HG02852 (cell line): Measurements from ENCODE around the gene LRRK1.

Experiments used
- ATAC-seq: cut with Tn5 transposase; IDR thresholded peaks from one replicate; pipeline ENCODE4 v1.9.1; 2021; ENCODE audit warnings: mild to moderate bottlenecking, moderate library complexity; ENCODE audit not compliant: unreplicated experiment

Gene LRRK1

DNA sequence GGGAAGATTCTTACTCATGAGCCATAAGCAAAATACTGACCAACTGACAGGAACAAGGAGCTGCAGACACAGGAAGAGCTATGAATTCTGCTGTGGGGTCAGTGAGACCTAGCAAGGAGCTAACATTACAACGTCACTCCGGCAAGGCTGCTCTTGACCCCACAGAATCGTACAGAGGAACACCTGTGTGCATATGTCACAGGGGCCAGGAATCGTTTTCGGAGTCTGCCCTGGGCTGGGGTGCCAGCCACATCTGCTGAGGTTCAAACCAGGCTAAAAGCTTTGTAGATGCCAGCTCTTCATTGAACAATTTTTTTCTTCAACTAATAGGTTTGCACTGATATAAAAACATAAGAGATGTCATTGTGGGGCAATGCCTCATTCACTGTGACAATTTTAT, 82.6 kb downstream of the LRRK1 start:
- ATAC-seq, result no peak

GRCh38 chr15:101003081-101003480, 83.9 kb downstream of the LRRK1 start:
- no peak for ATAC-seq

DNA sequence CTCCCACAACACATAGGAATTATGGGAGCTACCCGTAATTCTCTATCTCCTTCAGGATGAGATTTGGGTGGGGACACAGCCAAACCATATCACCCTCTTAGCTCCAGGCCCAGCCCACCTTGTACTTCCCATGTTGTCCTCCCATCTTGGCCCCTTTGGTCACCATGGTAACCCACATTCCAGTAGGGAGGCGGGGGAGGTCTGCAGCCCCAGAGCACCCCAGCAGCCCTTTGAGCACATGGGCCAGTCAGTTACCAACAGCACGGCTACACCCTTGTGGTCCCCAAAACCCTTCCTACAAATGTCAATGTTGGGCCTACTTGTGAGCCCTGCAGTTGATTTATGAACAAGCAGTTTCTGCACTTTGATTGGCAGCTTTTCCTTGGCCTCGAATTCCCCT, 84.5 kb downstream of the LRRK1 start:
- no peak for ATAC-seq

DNA sequence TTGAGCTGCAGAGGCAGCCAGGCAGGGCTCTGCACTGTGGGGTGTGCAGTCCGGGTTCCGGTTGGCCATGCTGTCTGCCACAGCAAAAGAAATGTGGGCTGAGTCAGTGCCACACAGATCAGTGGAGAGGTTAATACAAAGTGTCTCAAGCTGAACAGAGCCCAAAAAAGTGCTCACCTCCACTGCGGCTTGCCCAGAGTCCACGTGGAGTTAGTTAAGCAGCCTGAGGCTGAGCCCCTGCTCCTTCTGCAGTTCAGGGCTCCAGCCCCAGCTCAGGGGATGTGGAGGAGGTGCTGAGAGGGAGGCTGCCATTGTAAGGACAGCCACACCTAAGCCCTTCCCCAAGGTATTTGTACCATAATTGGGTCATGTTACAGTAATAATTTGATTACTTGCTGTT, 85.3 kb downstream of the LRRK1 start:
- ATAC-seq, result no peak

- ATAC-seq, result no peak
Observed at GRCh38 chr15:101004986-101005747, 86.0 kb downstream of the LRRK1 start.

- peak; percentile 45 for ATAC-seq
Observed at GRCh38 chr15:101006931-101007691, 88.0 kb downstream of the LRRK1 start.

GRCh38 chr15:101008158-101009139, 89.3 kb downstream of the LRRK1 start:
- peak; percentile 88 for ATAC-seq

GRCh38 chr15:101009176-101009575, 90.0 kb downstream of the LRRK1 start:
- ATAC-seq, result no peak

GRCh38 chr15:101010781-101011180, 91.6 kb downstream of the LRRK1 start:
- ATAC-seq, result no peak

DNA sequence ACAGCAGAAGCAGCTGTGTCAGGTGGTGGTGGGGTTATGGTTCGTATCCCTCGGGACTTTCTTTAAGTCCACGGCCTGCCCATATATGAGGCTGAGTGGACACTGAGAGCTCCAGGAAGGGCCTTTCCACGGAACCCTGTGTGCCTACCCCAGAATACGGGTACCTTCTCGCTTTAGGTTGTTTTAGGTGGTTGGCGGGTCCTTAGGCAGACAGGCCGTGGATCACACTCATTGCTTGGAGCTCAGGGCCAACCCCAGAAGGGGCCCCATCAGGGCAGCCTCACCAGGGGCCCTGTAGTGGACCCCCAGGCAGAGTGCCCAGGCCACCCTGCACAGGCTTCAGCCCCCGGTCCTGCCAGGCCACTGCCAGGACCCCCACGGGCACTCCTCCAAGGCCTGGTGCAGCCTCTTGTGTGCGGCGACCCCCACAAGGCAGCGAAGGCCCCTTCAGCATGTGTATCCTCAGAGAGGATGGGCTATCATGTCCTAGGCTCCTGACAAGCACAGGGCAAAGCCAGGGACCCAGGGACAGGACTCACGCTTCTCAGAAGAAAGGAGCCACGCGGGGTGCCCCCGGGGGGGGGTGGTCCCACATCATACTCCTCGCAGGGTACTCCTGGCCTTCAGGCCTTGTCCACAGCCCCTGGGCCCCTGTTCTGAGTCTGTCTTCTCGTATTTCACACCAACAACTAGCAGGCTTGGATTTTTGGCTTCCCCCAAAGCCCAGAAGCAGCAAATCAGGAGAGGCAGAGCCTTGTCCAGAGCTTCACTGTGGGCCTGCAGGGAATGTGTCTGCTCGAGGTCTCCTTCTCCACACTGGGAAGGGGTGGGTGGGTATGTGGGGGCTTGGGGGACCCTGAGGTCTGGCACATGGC, 93.4 kb downstream of the LRRK1 start:
- no peak for ATAC-seq

DNA sequence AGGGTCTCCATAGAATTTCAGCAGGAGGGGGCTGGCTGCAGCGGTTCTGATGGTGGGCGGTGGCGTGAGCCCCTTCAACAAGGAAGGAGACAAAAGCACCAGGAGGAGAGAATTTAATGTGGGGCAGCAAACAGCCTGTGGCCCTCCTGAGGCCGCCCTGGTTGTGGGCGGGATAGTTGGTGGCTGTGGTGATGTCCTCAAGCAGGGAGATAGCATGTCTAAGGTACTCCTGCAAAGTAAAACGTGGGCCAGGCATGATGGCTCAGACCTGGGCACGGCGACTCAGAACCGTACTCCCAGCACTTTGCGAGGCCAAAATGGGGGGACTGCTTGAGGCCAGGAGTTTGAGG, 94.0 kb downstream of the LRRK1 start:
- no peak for ATAC-seq

DNA sequence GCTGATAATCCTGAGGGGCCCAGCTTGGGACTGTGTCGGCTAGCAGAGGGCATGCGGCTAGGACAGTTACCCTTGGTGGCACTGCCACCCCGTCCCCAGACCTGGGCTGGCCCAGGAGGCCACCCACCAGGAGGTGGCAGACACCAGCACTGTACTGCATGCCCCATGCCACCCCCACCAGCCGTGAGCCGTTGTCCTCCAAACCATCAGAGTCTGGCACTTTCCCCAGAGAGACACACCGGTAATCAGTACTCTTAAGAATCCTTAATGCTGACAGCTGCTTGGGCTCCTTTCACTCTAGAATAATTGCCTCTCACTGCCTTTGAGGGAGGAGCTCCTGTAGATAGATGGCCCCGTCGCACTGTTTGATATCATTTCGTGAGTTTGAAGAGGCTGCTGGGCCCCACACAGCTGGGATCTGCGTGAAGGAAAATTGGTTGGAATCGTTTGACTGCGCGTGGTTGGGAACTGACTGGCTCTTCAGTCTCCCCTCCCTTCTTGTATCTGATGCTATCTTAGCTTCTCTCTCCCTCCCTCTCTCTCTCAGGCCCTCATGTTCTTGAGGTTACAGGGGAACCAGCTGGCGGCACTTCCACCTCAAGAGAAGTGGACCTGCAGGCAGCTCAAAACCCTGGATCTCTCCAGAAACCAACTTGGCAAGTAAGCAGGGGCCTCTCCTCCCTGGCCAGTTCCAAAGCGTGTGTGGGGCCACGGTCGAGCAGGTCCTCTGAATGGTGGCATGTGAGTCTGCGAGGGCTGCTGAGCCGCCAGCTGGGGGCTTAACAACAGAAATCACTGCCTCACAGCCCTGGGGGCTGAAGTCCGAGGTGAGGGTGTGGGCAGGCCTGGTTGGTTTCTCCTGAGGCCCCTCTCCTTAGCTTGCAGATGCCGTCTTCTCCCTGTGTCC, 94.9 kb downstream of the LRRK1 start:
- no peak for ATAC-seq

DNA sequence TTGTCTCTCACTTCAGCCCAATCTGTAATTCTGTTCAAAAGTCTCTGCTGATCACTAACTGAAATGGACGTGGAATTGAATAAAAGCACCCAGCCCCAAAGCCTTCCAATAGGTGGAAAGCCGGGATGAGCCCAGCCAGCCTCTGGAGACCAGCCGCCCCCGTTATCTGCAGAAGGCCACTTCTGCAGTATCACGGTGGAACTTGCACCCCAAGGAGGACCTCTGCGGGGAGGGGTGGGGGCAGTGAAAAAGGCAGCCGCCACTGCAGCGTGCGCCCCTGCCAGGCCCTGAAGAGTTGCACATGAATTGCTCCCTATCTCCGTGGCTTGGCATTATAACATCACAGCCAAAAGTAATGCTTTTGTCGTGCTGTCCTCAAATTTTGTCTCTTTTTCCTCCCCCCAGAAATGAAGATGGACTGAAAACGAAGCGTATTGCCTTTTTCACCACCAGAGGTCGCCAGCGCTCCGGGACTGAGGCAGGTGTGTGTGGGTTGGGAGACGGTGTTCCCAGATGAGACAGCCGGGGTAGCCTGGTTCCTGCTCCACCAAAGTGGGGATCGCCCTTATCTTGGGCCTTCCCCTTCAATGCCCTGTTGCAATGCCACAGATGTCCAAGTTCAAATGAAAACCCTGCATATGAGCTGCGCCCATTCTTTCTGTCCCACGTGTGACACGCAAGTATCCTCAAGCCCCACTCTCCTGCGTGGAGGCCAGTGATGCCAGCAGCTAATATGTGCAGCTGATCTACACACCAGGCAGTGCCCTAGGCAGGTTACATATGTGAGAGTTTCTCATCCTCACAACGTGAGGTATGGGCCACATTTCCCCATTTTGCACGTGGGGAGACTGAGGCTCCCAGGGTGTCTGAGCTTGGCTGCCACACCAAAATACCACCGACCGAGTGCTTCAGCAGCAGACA, 96.0 kb downstream of the LRRK1 start:
- ATAC-seq, result no peak

DNA sequence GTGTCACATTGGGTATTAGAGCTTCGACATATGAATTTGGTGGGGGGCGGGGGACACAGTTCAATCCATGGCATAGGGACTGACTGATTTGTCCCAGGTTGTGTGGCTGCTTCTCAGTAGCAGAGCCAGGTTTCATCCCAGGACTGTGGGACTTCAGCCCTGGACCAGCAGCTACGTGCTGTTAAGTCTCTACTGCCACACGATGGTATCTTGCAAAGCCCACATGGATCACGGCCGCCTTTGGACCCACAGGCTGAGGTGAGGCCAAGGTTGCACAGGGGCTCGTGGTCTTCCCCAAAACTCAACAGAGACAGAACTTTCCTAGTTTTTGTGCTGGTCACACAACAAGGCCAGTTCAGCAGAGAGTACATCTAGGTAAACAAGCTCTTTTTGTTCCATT, 97.4 kb downstream of the LRRK1 start:
- ATAC-seq, result no peak

DNA sequence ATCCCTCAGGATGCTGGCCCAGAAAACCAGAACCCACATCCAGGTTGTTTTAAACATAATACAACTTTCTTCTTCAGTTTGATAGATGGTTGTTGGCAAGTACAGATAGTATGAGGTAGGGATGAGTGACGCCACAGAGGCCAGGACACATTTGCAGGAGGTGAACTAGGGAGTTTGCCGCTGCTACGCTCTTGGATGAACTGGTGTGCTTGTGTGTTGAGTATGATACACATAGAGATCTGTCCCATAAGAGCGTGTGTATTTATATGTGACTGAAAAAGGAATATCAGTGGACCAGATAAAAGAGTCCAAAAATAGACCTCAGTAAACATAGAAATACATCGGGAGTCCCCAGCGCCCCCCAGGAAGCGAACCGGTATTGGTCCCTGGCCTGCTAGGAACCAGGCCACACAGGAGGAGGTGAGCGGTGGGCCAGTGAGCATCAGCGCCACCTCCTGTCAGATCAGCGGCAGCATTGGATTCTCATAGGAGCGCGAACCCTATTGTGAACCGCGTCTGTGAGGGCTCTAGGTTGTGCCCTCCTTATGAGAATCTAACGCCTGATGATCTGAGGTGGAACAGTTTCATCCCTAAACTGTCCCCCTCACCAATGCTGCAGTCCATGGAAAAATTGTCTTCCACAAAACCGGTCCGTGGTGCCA, 98.1 kb downstream of the LRRK1 start:
- no peak for ATAC-seq

DNA sequence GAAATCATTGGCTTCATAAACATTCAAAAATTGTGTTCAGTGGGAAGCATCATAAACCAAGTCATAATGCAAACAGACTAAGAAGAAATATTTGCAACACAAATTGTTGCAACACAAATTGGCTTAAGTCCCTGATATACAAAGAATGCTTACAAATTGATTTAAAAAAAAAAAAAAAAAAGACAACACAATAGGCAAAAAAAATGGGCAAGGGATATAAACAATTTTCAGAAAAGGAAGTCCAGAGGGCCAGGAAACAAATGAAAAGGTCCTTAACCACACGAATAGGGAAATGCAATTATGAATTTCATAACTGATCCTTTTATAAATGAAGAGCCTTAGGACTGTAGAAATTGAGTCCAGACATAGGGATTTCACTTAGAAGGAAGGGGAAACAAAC, 98.9 kb downstream of the LRRK1 start:
- no peak for ATAC-seq

- no peak for ATAC-seq
Observed at GRCh38 chr15:101018450-101018849, 99.3 kb downstream of the LRRK1 start.
